GM12801 (cell line): ENCODE data around the gene PTPN7.

Experiments used
- CTCF ChIP-seq: IDR thresholded peaks from one replicate; pipeline ENCODE4 v1.5.1; 2011; ENCODE audit warnings: control low read depth; ENCODE audit not compliant: insufficient read length; ENCODE audit errors: extremely low read depth

The PTPN7 gene

GRCh38 chr1:202149566-202149965 lies 10.8 kb downstream of the PTPN7 start:
- no peak for TF ChIP-seq CTCF

- TF ChIP-seq CTCF = no peak
These were observed 12.0 kb downstream of the PTPN7 start for GRCh38 chr1:202148391-202148790.

GRCh38 chr1:202146993-202147392 lies 13.4 kb downstream of the PTPN7 start:
- no peak for TF ChIP-seq CTCF

- TF ChIP-seq CTCF = no peak
These were observed 14.1 kb downstream of the PTPN7 start for GRCh38 chr1:202146279-202146678.

- no peak for TF ChIP-seq CTCF
These were observed 15.2 kb downstream of the PTPN7 start for GRCh38 chr1:202145068-202145743.

- TF ChIP-seq CTCF = no peak
These were observed 15.9 kb downstream of the PTPN7 start, which contains the start of gene ARL8A for GRCh38 chr1:202144402-202145067. ARL8A (minus strand) TSS chr1:202144737; CDS start chr1:202144572, 165 bp downstream.

- no peak for TF ChIP-seq CTCF
These were observed 16.5 kb downstream of the PTPN7 start for GRCh38 chr1:202143768-202144401.
